Epithelial cell of proximal tubule (primary cell): Measurements from ENCODE around the gene PRKCD. TPM values are rescaled to one million over a fixed set of nuclear protein-coding genes. Genes with fewer than 3 reads are reported as not detected.

Experiments used
- DNase-seq: peaks from one replicate; pipeline ENCODE4 v3.0.0-alpha.2; 2011; ENCODE audit warnings: low read depth
- H3K4me3 ChIP-seq: 2 replicates; pipeline ENCODE4 v1.5.1; 2011; ENCODE audit warnings: low read depth, mild to moderate bottlenecking, low read length
- CTCF ChIP-seq: conservative IDR thresholded peaks from 2 replicates; pipeline ENCODE4 v1.5.1; 2012; ENCODE audit warnings: low read depth, mild to moderate bottlenecking, low read length
- total RNA-seq: library from RNA; depleted of rRNA; stranded (reverse); fragments of >200 nt; gene quantifications from 2 replicates; pipeline ENCODE4 v1.2.3, GENCODE V29; 2015

The PRKCD gene
- total RNA-seq, 1 donor from 2014 or later = 4.0 TPM

GRCh38 chr3:53225181-53225580 is 64.2 kb downstream of the PRKCD start:
- TF ChIP-seq CTCF = no peak
- DNase-seq = no peak
- no peak overlapping the region for H3K4me3 ChIP-seq

GRCh38 chr3:53225651-53226050 is 64.6 kb downstream of the PRKCD start:
- TF ChIP-seq CTCF = no peak
- DNase-seq = no peak

GRCh38 chr3:53226142-53226840 is 65.3 kb downstream of the PRKCD start:
- H3K4me3 ChIP-seq = no peak overlapping the region
- TF ChIP-seq CTCF = no peak
- DNase-seq = no peak

More at GRCh38 chr3:53225651-53226050, 64.6 kb downstream of the PRKCD start:
- no peak overlapping the region for H3K4me3 ChIP-seq

GRCh38 chr3:53226841-53227407 is 65.9 kb downstream of the PRKCD start:
- TF ChIP-seq CTCF = no peak
- no peak overlapping the region for H3K4me3 ChIP-seq
- no peak for DNase-seq

GRCh38 chr3:53227993-53228885 is 67.2 kb downstream of the PRKCD start:
- no peak for DNase-seq
- TF ChIP-seq CTCF = no peak

GRCh38 chr3:53229171-53229570 is 68.2 kb downstream of the PRKCD start:
- TF ChIP-seq CTCF = no peak
- no peak overlapping the region for H3K4me3 ChIP-seq
- no peak for DNase-seq

More at GRCh38 chr3:53227993-53228885, 67.2 kb downstream of the PRKCD start:
- no peak overlapping the region for H3K4me3 ChIP-seq
